Measurements from ENCODE around the gene PEX10.

The PEX10 gene

DNA sequence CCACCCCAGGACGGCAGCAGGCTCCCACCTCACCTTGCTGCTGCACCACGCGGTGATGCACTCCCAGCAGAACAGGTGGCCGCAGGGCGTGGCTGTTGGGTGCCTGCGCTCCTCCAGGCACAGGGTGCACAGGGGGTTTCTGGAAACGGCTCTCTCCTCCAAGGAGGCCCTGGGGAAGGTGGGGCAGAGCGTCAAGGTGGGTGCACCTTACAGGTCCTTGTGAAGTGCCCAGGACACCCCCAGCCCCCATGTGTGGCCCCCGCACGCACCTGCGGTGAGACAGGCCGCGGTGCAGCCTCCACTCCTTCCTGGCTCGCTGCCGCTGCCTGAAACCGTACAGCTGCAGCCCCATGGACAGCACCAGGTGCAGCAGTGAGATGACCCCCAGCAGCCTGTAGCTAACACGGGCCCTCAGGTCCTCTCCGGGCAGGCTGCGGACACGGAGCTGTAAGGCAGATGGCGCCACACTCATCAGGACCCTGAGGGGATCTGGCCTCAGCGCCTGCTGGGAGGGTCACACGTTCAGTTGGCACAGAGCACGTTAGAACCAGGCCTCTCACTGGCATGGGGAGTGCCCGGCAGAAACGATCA, 5.8 kb downstream of the PEX10 start:
- Histone ChIP-seq H3K27me3 (ENCODE audit: control insufficient read depth, insufficient read depth, low read length) (no peaks in the 10 kb centered on the region), H3K9ac (ENCODE audit: low read length) (no peak overlapping the region), H3K27ac (ENCODE audit: low read depth, low read length) (no peak overlapping the region), H3K4me1 (ENCODE audit: control insufficient read depth, insufficient read depth, low read length) (no peaks in the 10 kb centered on the region), H3K4me3 (ENCODE audit: low read length) (no peak overlapping the region), H3K36me3 (ENCODE audit: control insufficient read depth, insufficient read depth, low read length) (peaks cover 35% of the 10 kb centered on the region)

DNA sequence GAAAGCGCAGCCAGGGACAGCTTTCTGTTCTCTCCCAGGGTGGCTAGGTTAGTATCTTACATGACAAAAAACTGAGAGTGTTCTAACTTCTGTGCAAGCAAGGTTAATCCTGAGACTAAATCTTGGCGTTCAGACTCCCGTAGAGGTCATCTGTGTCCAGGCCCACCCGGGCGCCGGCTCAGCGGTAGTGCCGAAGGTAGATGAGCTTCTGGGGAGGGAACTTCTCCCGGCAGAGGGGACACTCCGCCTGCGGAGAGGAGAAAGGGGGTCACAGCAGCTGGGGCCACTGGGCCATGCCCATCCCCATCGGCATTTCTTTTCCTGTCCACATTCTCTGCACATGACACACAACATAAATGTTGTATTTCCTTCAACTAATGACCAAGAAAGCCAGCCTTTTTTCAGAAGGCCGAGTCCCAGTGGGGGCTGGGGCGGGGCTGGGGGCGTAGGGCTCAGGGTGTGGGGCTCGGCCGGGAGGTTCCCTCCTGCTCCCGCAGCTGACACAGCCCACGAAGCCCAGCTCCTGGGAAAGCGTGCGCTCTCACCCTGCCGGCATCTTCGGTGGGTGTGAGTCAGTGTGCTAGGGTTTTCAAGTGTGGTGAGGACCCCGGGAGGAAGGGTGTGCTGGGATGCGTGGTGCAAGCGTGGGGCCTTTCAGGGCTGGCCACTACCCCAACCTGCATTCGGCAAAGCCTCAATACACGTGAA, 6.6 kb downstream of the PEX10 start:
- no peak overlapping the region for H3K27ac ChIP-seq (ENCODE audit: low read depth, low read length)
- no peaks in the 10 kb centered on the region for H3K27me3 ChIP-seq (ENCODE audit: control insufficient read depth, insufficient read depth, low read length)
- H3K9ac ChIP-seq (ENCODE audit: low read length) = no peak overlapping the region
- peaks cover 35% of the 10 kb centered on the region for H3K36me3 ChIP-seq (ENCODE audit: control insufficient read depth, insufficient read depth, low read length)
- H3K4me1 ChIP-seq (ENCODE audit: control insufficient read depth, insufficient read depth, low read length) = no peaks in the 10 kb centered on the region
- no peak overlapping the region for H3K4me3 ChIP-seq (ENCODE audit: low read length)

DNA sequence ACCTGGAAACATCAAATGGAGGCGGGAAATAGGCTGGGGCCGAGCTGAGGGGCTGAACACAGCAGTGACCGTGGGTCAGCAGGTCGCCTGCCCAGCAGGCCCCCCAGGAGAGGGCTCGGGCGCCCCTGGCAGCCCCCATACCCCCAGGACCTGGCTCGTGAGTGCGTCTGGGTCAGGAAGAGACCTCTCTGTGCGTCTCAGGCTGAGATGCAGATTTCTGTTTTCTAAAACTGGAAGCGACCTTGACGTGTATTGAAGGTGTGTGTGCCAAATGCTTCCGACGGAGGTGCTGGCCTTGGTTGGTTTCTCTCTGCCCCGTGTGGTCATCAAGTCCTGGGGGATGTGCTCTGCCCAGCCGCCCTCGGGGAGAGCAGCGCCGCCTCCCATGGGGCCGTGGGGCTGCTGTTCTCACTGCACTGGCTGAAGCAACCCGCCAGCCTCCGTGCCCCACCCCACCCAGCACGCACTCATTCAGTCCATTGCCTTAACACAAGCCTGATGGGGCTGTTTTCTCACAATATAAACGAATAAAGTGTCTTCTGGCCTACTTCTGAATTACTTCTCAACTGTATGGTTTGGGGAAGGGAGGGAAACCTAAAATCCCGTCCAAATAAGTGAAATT, 7.4 kb downstream of the PEX10 start:
- Histone ChIP-seq H3K36me3 (ENCODE audit: control insufficient read depth, insufficient read depth, low read length) (peaks cover 35% of the 10 kb centered on the region), H3K27me3 (ENCODE audit: control insufficient read depth, insufficient read depth, low read length) (no peaks in the 10 kb centered on the region), H3K4me1 (ENCODE audit: control insufficient read depth, insufficient read depth, low read length) (no peaks in the 10 kb centered on the region), H3K9ac (ENCODE audit: low read length) (no peak overlapping the region), H3K27ac (ENCODE audit: low read depth, low read length) (no peak overlapping the region), H3K4me3 (ENCODE audit: low read length) (no peak overlapping the region)

DNA sequence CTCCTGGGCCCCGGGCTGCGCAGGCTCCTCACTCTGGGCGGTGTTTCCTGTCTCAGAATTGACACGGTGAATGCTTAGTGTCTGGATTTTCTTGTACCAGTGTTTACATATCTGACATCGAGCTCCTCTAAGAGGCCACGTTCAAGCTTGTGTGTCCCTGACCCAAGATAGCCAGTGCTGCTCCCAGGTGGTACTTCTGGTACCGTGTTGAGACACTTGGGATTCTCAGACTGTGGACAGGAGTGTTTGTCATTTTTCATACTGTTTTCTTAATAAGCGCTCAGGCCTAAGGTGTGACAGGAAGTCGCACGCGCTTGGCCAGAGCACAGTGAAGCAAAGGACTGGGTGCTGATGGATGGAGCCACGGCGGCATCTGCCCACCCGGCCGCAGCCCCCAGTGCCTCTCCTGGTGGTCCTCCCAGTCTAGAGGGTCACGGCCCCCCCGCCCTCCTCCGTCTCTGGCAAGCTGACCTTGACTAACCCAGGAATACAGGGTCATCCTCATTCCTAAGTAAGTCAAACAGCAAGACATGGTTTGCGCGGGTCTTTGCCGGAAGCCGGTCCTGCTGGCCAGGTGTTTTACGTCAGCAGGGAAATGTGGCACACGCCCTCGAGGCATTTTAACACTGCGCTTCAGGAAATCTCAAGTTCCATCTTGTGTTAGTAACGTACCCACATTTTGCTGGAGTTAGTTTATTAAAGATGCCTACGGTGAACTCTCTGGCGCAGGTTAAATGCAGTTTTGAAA, 8.0 kb downstream of the PEX10 start:
- H3K36me3 ChIP-seq (ENCODE audit: control insufficient read depth, insufficient read depth, low read length) = peaks cover 41% of the 10 kb centered on the region
- H3K4me1 ChIP-seq (ENCODE audit: control insufficient read depth, insufficient read depth, low read length) = no peaks in the 10 kb centered on the region
- H3K4me3 ChIP-seq (ENCODE audit: low read length) = no peak overlapping the region
- no peak overlapping the region for H3K27ac ChIP-seq (ENCODE audit: low read depth, low read length)
- H3K27me3 ChIP-seq (ENCODE audit: control insufficient read depth, insufficient read depth, low read length) = no peaks in the 10 kb centered on the region
- H3K9ac ChIP-seq (ENCODE audit: low read length) = no peak overlapping the region

DNA sequence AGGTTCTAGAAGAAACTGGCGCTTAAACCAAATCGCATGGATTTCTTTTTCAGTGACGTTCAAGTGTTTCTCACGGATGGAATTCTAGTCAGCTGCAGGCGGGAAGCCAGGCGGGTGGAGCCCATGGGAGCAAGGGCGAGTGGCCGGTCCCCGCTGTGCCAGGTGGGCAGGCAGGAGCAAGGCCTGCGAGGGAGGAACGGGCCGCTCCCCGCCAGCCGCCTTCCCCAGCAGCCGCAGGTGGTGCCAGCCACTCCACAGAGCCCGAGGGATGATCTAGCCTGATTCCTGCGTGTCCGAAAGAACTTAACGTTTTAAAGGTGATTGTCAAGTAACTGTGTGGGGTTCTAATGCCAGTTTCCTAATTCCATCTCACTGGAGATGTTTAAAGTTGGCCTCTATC, 9.1 kb downstream of the PEX10 start:
- Histone ChIP-seq H3K36me3 (ENCODE audit: control insufficient read depth, insufficient read depth, low read length) (peaks cover 43% of the 10 kb centered on the region), H3K27me3 (ENCODE audit: control insufficient read depth, insufficient read depth, low read length) (no peaks in the 10 kb centered on the region), H3K9ac (ENCODE audit: low read length) (no peak overlapping the region), H3K4me3 (ENCODE audit: low read length) (no peak overlapping the region), H3K27ac (ENCODE audit: low read depth, low read length) (no peak overlapping the region), H3K4me1 (ENCODE audit: control insufficient read depth, insufficient read depth, low read length) (no peaks in the 10 kb centered on the region)

DNA sequence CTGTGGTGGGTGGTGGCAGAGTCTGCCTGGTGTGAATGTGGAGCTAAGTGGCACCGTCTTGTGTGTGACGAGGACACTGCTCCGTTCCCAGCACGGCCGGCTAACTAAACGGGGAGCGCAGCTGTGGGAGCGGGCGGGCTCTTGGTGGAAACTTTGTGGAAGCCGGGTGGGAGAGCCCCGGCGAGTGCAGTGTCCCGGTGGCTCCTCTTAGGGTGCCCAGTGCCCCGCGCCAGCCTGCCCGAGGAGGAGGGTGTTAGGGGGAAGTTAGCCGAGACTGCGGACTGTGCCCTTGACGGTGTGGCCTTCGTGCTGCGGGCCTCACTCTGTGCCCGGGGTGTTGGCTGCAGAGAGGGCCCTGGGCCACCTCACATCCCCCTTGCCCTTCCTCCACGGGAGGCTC, 9.9 kb downstream of the PEX10 start:
- H3K9ac ChIP-seq (ENCODE audit: low read length) = no peak overlapping the region
- no peak overlapping the region for H3K4me3 ChIP-seq (ENCODE audit: low read length)
- H3K27ac ChIP-seq (ENCODE audit: low read depth, low read length) = no peak overlapping the region
- peaks cover 43% of the 10 kb centered on the region for H3K36me3 ChIP-seq (ENCODE audit: control insufficient read depth, insufficient read depth, low read length)
- no peaks in the 10 kb centered on the region for H3K27me3 ChIP-seq (ENCODE audit: control insufficient read depth, insufficient read depth, low read length)
- H3K4me1 ChIP-seq (ENCODE audit: control insufficient read depth, insufficient read depth, low read length) = no peaks in the 10 kb centered on the region

DNA sequence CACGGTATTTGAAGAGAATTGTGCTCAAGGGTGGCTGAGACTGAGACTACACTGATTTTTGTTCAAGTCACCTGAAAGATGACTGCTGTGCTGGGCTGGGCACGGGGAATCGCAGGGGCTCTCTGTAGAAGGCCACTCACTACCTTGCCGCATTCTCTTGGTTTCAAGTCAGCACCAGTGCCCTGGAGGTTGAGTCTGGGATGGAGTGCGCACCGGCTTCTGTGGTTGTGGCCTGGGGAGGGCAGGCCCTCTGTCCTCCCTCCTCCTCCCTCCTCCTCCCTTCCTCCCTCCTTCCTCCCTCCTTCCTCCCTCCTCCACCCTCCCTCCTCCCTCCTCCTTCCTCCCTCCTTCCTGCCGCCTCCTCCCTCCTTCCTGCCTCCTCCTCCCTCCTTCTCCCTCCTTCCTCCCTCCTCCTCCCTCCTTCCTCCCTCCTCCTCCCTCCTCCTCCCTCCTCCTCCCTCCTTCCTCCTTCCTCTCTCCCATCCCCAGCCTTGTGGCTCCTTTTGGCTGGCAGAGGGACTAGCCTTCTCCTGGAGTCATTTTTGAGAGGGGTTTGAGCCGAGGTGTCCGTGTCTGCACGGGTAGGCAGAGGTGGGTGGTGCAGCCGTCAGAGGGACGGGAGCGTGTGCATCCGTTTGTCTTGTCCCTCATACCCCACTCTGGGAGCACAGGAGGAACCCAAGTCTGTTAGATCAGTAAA, 11.3 kb downstream of the PEX10 start:
- Histone ChIP-seq H3K4me1 (ENCODE audit: control insufficient read depth, insufficient read depth, low read length) (no peaks in the 10 kb centered on the region), H3K36me3 (ENCODE audit: control insufficient read depth, insufficient read depth, low read length) (peaks cover 38% of the 10 kb centered on the region), H3K27ac (ENCODE audit: low read depth, low read length) (no peak overlapping the region), H3K9ac (ENCODE audit: low read length) (no peak overlapping the region), H3K27me3 (ENCODE audit: control insufficient read depth, insufficient read depth, low read length) (no peaks in the 10 kb centered on the region), H3K4me3 (ENCODE audit: low read length) (no peak overlapping the region)

DNA sequence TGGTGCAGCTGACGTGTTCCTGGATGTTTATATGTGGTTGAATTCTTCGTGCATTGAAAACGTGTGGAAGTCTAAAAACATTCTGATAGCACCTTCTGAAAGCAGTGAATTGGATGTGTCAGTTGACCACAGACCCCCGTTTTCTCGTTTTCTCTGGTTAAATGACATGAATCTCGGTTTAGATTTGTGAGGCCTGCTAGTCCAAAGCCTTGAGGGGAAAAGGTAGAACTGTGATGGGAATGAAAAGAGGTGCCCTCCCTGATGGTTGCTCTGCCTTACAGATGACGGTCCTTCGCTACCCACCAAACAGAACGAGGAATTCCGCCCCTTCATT, 11.8 kb downstream of the PEX10 start:
- H3K4me3 ChIP-seq (ENCODE audit: low read length) = no peak overlapping the region
- H3K9ac ChIP-seq (ENCODE audit: low read length) = no peak overlapping the region
- peaks cover 41% of the 10 kb centered on the region for H3K36me3 ChIP-seq (ENCODE audit: control insufficient read depth, insufficient read depth, low read length)
- H3K27me3 ChIP-seq (ENCODE audit: control insufficient read depth, insufficient read depth, low read length) = no peaks in the 10 kb centered on the region
- H3K27ac ChIP-seq (ENCODE audit: low read depth, low read length) = no peak overlapping the region
- H3K4me1 ChIP-seq (ENCODE audit: control insufficient read depth, insufficient read depth, low read length) = no peaks in the 10 kb centered on the region

DNA sequence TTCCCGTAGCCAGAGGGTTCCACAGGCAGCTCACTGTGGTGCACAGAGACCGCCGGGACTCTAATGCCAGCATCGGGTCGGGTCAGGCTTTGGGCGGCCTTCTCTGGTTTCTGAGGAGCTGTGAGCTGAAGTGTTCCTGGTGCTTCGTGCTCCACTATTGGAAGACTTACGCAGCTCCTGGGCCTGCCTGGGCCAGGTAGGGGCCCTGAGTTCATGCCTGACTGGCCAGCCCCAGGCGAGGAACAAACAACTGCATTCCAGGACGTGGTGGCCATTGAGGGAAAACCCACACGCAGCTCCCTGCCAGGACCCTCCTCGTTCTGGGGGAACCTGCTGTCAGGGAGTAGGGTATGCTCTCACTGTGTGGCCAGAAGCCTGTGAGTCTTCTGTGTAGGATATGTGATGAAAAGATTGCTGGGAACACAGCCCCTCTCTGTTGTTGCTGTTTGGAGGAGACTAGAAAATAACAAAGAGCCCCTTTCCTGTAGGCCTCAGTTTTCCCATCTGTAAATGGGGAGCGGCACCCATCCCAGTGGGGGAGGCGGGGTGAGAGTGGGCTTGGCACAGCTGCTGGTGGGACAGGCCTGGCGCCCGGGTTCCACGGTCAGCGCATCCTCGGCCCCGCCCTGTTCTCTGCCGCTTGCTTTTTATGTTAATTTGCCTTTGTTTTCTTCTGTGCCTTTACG, 12.3 kb downstream of the PEX10 start:
- Histone ChIP-seq H3K36me3 (ENCODE audit: control insufficient read depth, insufficient read depth, low read length) (peaks cover 37% of the 10 kb centered on the region), H3K9ac (ENCODE audit: low read length) (no peak overlapping the region), H3K27ac (ENCODE audit: low read depth, low read length) (no peak overlapping the region), H3K27me3 (ENCODE audit: control insufficient read depth, insufficient read depth, low read length) (no peaks in the 10 kb centered on the region), H3K4me1 (ENCODE audit: control insufficient read depth, insufficient read depth, low read length) (no peaks in the 10 kb centered on the region), H3K4me3 (ENCODE audit: low read length) (no peak overlapping the region)

DNA sequence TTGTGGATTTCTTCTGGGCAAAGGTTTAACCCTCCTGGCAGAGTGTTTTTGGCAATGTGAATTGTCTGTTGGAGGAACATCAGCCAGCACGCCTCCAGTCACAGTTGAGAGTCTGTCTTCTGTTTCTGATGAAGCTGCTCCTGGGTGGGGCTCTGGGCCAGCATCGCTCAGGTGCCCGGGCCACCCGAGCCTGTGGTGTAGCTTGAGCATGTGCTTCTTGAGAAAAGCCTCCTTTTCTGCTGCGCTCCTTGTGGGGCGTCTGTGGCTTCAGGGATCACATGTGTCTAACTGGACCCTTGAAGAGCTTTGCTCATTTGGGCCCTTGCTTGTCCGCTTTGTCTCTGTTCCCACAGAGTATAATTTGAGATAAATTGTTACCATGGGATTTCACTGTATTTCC, 13.5 kb downstream of the PEX10 start:
- Histone ChIP-seq H3K4me3 (ENCODE audit: low read length) (no peak overlapping the region), H3K27ac (ENCODE audit: low read depth, low read length) (no peak overlapping the region), H3K36me3 (ENCODE audit: control insufficient read depth, insufficient read depth, low read length) (peaks cover 32% of the 10 kb centered on the region), H3K4me1 (ENCODE audit: control insufficient read depth, insufficient read depth, low read length) (no peaks in the 10 kb centered on the region), H3K27me3 (ENCODE audit: control insufficient read depth, insufficient read depth, low read length) (no peaks in the 10 kb centered on the region), H3K9ac (ENCODE audit: low read length) (no peak overlapping the region)

DNA sequence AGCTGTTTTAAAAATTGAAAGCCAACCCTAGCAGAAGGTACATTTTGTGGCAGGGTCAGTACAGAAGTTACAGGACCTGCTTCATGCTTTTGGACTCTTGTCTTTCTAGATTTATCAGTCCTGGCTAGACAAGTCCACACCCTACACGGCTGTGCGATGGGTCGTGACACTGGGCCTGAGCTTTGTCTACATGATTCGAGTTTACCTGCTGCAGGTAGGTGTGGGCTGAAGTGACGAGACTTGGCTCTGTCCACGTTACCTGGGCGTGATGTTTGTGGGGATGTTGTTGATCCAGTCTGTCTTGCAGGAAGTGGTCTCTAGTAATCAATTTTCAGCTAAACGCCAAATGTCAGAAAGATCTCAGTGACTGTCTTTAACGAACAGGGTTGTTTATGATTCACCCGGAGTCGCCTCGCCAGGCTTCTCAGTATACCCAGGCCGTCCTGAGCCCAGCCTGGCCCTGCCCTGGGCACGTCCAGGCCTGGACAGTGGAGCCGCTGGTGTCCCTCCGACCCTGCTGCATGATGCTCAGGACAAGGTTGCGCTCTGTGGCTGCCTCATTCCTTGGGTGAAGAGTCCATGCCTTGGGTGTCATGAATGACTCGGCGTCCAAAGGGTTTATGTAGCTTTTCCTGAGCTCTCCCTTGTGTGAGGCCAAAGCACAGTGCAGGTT, 15.2 kb downstream of the PEX10 start:
- Histone ChIP-seq H3K27me3 (ENCODE audit: control insufficient read depth, insufficient read depth, low read length) (no peaks in the 10 kb centered on the region), H3K36me3 (ENCODE audit: control insufficient read depth, insufficient read depth, low read length) (peaks cover 25% of the 10 kb centered on the region), H3K4me1 (ENCODE audit: control insufficient read depth, insufficient read depth, low read length) (peaks cover 8% of the 10 kb centered on the region), H3K9ac (ENCODE audit: low read length) (no peak overlapping the region), H3K4me3 (ENCODE audit: low read length) (no peak overlapping the region), H3K27ac (ENCODE audit: low read depth, low read length) (no peak overlapping the region)
